Osteoblast (primary cell): Measurements from ENCODE around the gene CCDC167. TPM values are rescaled to one million over a fixed set of nuclear protein-coding genes. Genes with fewer than 3 reads are reported as not detected.

Experiments
- DNase-seq: peaks from one replicate; pipeline ENCODE4 v3.0.0; 2011; ENCODE audit warnings: low spot score, mixed read lengths; ENCODE audit not compliant: insufficient read length; ENCODE audit errors: missing footprints
- H2AFZ ChIP-seq: 2 replicates; pipeline ENCODE4 v1.6.0; 2011; ENCODE audit warnings: mild to moderate bottlenecking, low read length
- H3K27ac ChIP-seq: 2 replicates; pipeline ENCODE4 v1.5.1; 2011; ENCODE audit warnings: mild to moderate bottlenecking, low read depth, low read length, moderate library complexity
- H3K27me3 ChIP-seq: 2 replicates; pipeline ENCODE4 v1.6.0; 2012; ENCODE audit warnings: mild to moderate bottlenecking, control low read depth, inconsistent platforms, low read length, moderate library complexity; ENCODE audit not compliant: insufficient read depth
- H3K36me3 ChIP-seq: 2 replicates; pipeline ENCODE4 v1.5.1; 2011; ENCODE audit warnings: mild to moderate bottlenecking, low read length, control low read depth, moderate library complexity; ENCODE audit not compliant: insufficient read depth
- H3K4me1 ChIP-seq: 2 replicates; pipeline ENCODE4 v1.5.1; 2011; ENCODE audit warnings: mild to moderate bottlenecking, low read length, control low read depth, moderate library complexity; ENCODE audit not compliant: insufficient read depth
- H3K4me2 ChIP-seq: 2 replicates; pipeline ENCODE4 v1.6.0; 2011; ENCODE audit warnings: mild to moderate bottlenecking, low read length; ENCODE audit not compliant: insufficient read depth
- H3K4me3 ChIP-seq: fragments of 200-600 bp; sonication (generic); 3 replicates; pipeline ENCODE4 v1.5.1; 2012; ENCODE audit warnings: mild to moderate bottlenecking, low read length, inconsistent platforms; ENCODE audit not compliant: insufficient read depth
- H3K79me2 ChIP-seq: 2 replicates; pipeline ENCODE4 v1.6.0; 2012; ENCODE audit warnings: mild to moderate bottlenecking, low read length, control low read depth, inconsistent platforms; ENCODE audit not compliant: insufficient read depth
- H3K9me3 ChIP-seq: 2 replicates; pipeline ENCODE4 v1.5.1; 2011; ENCODE audit warnings: low read depth, low read length, control low read depth
- H4K20me1 ChIP-seq: 2 replicates; pipeline ENCODE4 v1.6.0; 2012; ENCODE audit warnings: mild to moderate bottlenecking, low read length, control low read depth; ENCODE audit not compliant: insufficient read depth
- total RNA-seq: library from RNA; depleted of rRNA; stranded (reverse); fragments of >200 nt; gene quantifications from 2 replicates; pipeline ENCODE4 v1.2.3, GENCODE V29; 2012
- TF ChIP-seq, protein P1 (sequence below): IDR thresholded peaks from 2 replicates; pipeline ENCODE4 v1.5.1; 2011; ENCODE audit warnings: mild to moderate bottlenecking, low read depth, low read length, moderate library complexity; ENCODE audit errors: extremely low read depth

Gene CCDC167
- total RNA-seq, 1 donor: 14.8 TPM

- H3K4me3 ChIP-seq: no peak overlapping the region
- H2AFZ ChIP-seq: no peak overlapping the region
- no peaks in the 10 kb centered on the region for H4K20me1 ChIP-seq
- TF ChIP-seq, protein P1, sequence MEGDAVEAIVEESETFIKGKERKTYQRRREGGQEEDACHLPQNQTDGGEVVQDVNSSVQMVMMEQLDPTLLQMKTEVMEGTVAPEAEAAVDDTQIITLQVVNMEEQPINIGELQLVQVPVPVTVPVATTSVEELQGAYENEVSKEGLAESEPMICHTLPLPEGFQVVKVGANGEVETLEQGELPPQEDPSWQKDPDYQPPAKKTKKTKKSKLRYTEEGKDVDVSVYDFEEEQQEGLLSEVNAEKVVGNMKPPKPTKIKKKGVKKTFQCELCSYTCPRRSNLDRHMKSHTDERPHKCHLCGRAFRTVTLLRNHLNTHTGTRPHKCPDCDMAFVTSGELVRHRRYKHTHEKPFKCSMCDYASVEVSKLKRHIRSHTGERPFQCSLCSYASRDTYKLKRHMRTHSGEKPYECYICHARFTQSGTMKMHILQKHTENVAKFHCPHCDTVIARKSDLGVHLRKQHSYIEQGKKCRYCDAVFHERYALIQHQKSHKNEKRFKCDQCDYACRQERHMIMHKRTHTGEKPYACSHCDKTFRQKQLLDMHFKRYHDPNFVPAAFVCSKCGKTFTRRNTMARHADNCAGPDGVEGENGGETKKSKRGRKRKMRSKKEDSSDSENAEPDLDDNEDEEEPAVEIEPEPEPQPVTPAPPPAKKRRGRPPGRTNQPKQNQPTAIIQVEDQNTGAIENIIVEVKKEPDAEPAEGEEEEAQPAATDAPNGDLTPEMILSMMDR: no peak
- no peaks in the 10 kb centered on the region for H3K36me3 ChIP-seq
- H3K4me1 ChIP-seq: peaks cover 11% of the 10 kb centered on the region
- peak; percentile 51 for DNase-seq
- no peak overlapping the region for H3K4me2 ChIP-seq
- H3K79me2 ChIP-seq: no peaks in the 10 kb centered on the region
- H3K9me3 ChIP-seq: no peaks in the 10 kb centered on the region
- no peak overlapping the region for H3K27ac ChIP-seq
- H3K27me3 ChIP-seq: peaks cover 22% of the 10 kb centered on the region
These were observed 21.2 kb upstream of the CCDC167 start for GRCh38 chr6:37520926-37521325.

GRCh38 chr6:37519461-37519860 is 19.8 kb upstream of the CCDC167 start:
- Histone ChIP-seq H4K20me1 (peaks cover 6% of the 10 kb centered on the region), H3K79me2 (no peaks in the 10 kb centered on the region), H2AFZ (no peak overlapping the region), H3K36me3 (no peaks in the 10 kb centered on the region), H3K27ac (no peak overlapping the region), H3K4me2 (no peak overlapping the region), H3K4me1 (peaks cover 11% of the 10 kb centered on the region), H3K9me3 (no peaks in the 10 kb centered on the region), H3K4me3 (no peak overlapping the region), H3K27me3 (peaks cover 25% of the 10 kb centered on the region)
- no peak for DNase-seq
- TF ChIP-seq, protein P1: no peak

GRCh38 chr6:37518116-37518515 is 18.4 kb upstream of the CCDC167 start:
- no peak overlapping the region for H3K27ac ChIP-seq
- TF ChIP-seq, protein P1: no peak
- no peak overlapping the region for H2AFZ ChIP-seq
- H3K4me3 ChIP-seq: no peak overlapping the region
- no peak overlapping the region for H3K4me2 ChIP-seq
- DNase-seq: no peak
- H3K79me2 ChIP-seq: no peaks in the 10 kb centered on the region
- H3K4me1 ChIP-seq: peaks cover 7% of the 10 kb centered on the region
- peaks cover 7% of the 10 kb centered on the region for H4K20me1 ChIP-seq
- no peaks in the 10 kb centered on the region for H3K9me3 ChIP-seq
- H3K27me3 ChIP-seq: peaks cover 34% of the 10 kb centered on the region
- H3K36me3 ChIP-seq: no peaks in the 10 kb centered on the region

DNA sequence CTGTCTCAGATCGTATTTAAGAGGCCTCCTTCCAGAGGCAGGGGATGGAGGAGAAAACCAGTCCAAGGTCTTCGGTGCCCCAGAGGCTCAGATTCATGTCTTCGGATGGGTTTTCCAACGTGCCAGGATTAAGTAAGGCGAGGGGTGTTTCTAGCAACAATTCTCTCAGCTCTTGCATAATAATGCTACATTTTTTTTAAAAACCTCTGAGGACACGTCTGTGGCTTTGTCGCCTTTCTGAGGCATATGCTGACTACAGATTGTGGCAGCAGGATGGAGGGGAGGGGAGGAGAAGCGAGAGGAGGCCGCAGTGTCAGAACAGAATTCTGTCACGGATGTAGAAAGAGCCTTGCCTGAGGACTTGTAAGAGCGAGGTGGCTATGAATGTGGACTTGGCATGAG is 17.7 kb upstream of the CCDC167 start:
- H3K9me3 ChIP-seq: no peaks in the 10 kb centered on the region
- H3K27me3 ChIP-seq: peaks cover 41% of the 10 kb centered on the region
- DNase-seq: peak; percentile 74
- peaks cover 7% of the 10 kb centered on the region for H4K20me1 ChIP-seq
- no peak overlapping the region for H3K4me2 ChIP-seq
- no peak overlapping the region for H3K27ac ChIP-seq
- TF ChIP-seq, protein P1: no peak
- no peaks in the 10 kb centered on the region for H3K79me2 ChIP-seq
- H2AFZ ChIP-seq: peak overlapping the region; percentile 15
- H3K4me1 ChIP-seq: peaks cover 7% of the 10 kb centered on the region
- no peaks in the 10 kb centered on the region for H3K36me3 ChIP-seq
- H3K4me3 ChIP-seq: no peak overlapping the region
